HL-60 (cell line): ENCODE data around the gene MAP3K20.
"Not testable (repeated sequence)": the region's sequence is repeated elsewhere in the genome, so short reads cannot be mapped to it uniquely, and the experiment has no call there.

ENCODE experiments used
- DNase-seq, 2 experiments: peaks; one replicate each; pipeline ENCODE4 v3.0.0-alpha.2; 2010 to 2020; ENCODE audit warnings: low read depth in 1 of 2, low spot score in 1 of 2
- H3K27ac ChIP-seq: fragments of 250-450 bp; sonication (Bioruptor Pico); replicated peaks from 2 replicates; pipeline ENCODE4 v1.5.1; 2020; ENCODE audit warnings: mild to moderate bottlenecking, moderate library complexity
- H3K27me3 ChIP-seq: fragments of 250-450 bp; sonication (Bioruptor Pico); 2 replicates; pipeline ENCODE4 v1.5.1; 2021; ENCODE audit warnings: mild to moderate bottlenecking, moderate library complexity; ENCODE audit not compliant: insufficient read depth, poor library complexity, severe bottlenecking
- H3K4me3 ChIP-seq: replicated peaks from 2 replicates; pipeline ENCODE4 v1.5.1; 2011; ENCODE audit warnings: mild to moderate bottlenecking, control low read depth, low read length; ENCODE audit not compliant: insufficient read depth
- CTCF ChIP-seq: IDR thresholded peaks from one replicate; pipeline ENCODE4 v1.5.1; 2011; ENCODE audit warnings: low read length, control low read depth, inconsistent platforms; ENCODE audit not compliant: insufficient read depth
- GABPA ChIP-seq: IDR thresholded peaks from 2 replicates; pipeline ENCODE4 v1.6.1; 2012; ENCODE audit warnings: low read depth
- POLR2AphosphoS5 ChIP-seq: IDR thresholded peaks from 2 replicates; pipeline ENCODE4 v1.6.1; 2012; ENCODE audit warnings: low read depth
- REST ChIP-seq: IDR thresholded peaks from 2 replicates; pipeline ENCODE4 v1.6.1; 2012; ENCODE audit warnings: low read depth; ENCODE audit not compliant: insufficient replicate concordance
- SPI1 ChIP-seq: IDR thresholded peaks from 2 replicates; pipeline ENCODE4 v1.6.1; 2012; ENCODE audit warnings: low read depth, mild to moderate bottlenecking, borderline replicate concordance

MAP3K20 gene

GRCh38 chr2:173161507-173161906, 85.9 kb downstream of the MAP3K20 start:
- TF ChIP-seq POLR2AphosphoS5: no peak
- TF ChIP-seq SPI1: no peak
- no peak for TF ChIP-seq REST
- no peak for TF ChIP-seq CTCF
- no peak for TF ChIP-seq GABPA
- no peak overlapping the region for H3K4me3 ChIP-seq
- no peak for DNase-seq
- no peak overlapping the region for H3K27ac ChIP-seq
- H3K27me3 ChIP-seq: no peaks in the 10 kb centered on the region

GRCh38 chr2:173163357-173163756, 87.7 kb downstream of the MAP3K20 start:
- not testable (repeated sequence) for H3K27ac ChIP-seq, DNase-seq, H3K4me3 ChIP-seq, H3K27me3 ChIP-seq

- Histone ChIP-seq H3K4me3 (no peak overlapping the region), H3K27ac (no peak overlapping the region), H3K27me3 (no peaks in the 10 kb centered on the region)
- DNase-seq: no peak
- TF ChIP-seq SPI1 (no peak), CTCF (no peak), REST (no peak), GABPA (no peak), POLR2AphosphoS5 (no peak)
Measured at GRCh38 chr2:173164396-173164795, 88.8 kb downstream of the MAP3K20 start.

GRCh38 chr2:173165443-173166238, 90.0 kb downstream of the MAP3K20 start:
- no peak overlapping the region for H3K4me3 ChIP-seq
- no peak for TF ChIP-seq POLR2AphosphoS5
- no peak for TF ChIP-seq GABPA
- no peak for TF ChIP-seq SPI1
- TF ChIP-seq CTCF: no peak
- no peak for TF ChIP-seq REST
- no peak for DNase-seq
- no peaks in the 10 kb centered on the region for H3K27me3 ChIP-seq
- H3K27ac ChIP-seq: no peak overlapping the region
